ENCODE measurements around the gene MAML3. TPM values are rescaled to one million over a fixed set of nuclear protein-coding genes. Genes with fewer than 3 reads are reported as not detected.

The MAML3 gene
- total and polyA plus RNA-seq, 5 donors from 2014 or later, result 0.11 to 1.1 (median 0.16) TPM; not detected in 1

GRCh38 chr4:140098455-140099160 lies 55.4 kb downstream of the MAML3 start:
- H3K27ac ChIP-seq (ENCODE audit: insufficient read depth, low read length, poor library complexity, severe bottlenecking), result no peak overlapping the region
- no peaks in the 10 kb centered on the region for H3K27me3 Mint-ChIP-seq
- no peaks in the 10 kb centered on the region for H3K36me3 Mint-ChIP-seq
- peaks cover 0 to 2% (median 0%) of the 10 kb centered on the region in 7 donors for H3K9me3 Mint-ChIP-seq
- H3K27me3 ChIP-seq (ENCODE audit: control insufficient read depth, insufficient read depth, low read length), result no peaks in the 10 kb centered on the region
- DNase-seq, result no peak
- no peak for ATAC-seq (ENCODE audit: low read depth in 2 of 2)
- H3K4me3 ChIP-seq (ENCODE audit: low read depth, low read length), result no peak overlapping the region
- peaks cover 40% of the 10 kb centered on the region for H3K4me1 ChIP-seq (ENCODE audit: control insufficient read depth, insufficient read depth, low read length, poor library complexity, severe bottlenecking)
- H3K36me3 ChIP-seq (ENCODE audit: control insufficient read depth, insufficient read depth, low read length), result no peaks in the 10 kb centered on the region
- peak overlapping the region in 1 of 3 donors; percentile 69 for H3K27ac Mint-ChIP-seq
- peak overlapping the region in 1 of 4 donors; percentile 55 for H3K4me3 Mint-ChIP-seq
- H3K9me3 ChIP-seq (ENCODE audit: control insufficient read depth in 2 of 2, low read length in 2 of 2), result no peaks in the 10 kb centered on the region
- peaks cover 28 to 67% (median 48%) of the 10 kb centered on the region in 4 donors for H3K4me1 Mint-ChIP-seq

GRCh38 chr4:140097572-140097971 lies 56.4 kb downstream of the MAML3 start:
- Histone ChIP-seq H3K27ac (ENCODE audit: insufficient read depth, low read length, poor library complexity, severe bottlenecking) (no peak overlapping the region), H3K27me3 (ENCODE audit: control insufficient read depth, insufficient read depth, low read length) (no peaks in the 10 kb centered on the region), H3K4me3 (ENCODE audit: low read depth, low read length) (no peak overlapping the region), H3K9me3 (ENCODE audit: control insufficient read depth in 2 of 2, low read length in 2 of 2) (no peaks in the 10 kb centered on the region), H3K36me3 (ENCODE audit: control insufficient read depth, insufficient read depth, low read length) (no peaks in the 10 kb centered on the region), H3K4me1 (ENCODE audit: control insufficient read depth, insufficient read depth, low read length, poor library complexity, severe bottlenecking) (peaks cover 36% of the 10 kb centered on the region)
- ATAC-seq (ENCODE audit: low read depth in 2 of 2) (no peak), DNase-seq (no peak)
- no peaks in the 10 kb centered on the region for H3K27me3 Mint-ChIP-seq
- H3K4me3 Mint-ChIP-seq, result no peak overlapping the region
- no peak overlapping the region for H3K27ac Mint-ChIP-seq
- peaks cover 28 to 61% (median 43%) of the 10 kb centered on the region in 4 donors for H3K4me1 Mint-ChIP-seq
- no peaks in the 10 kb centered on the region for H3K36me3 Mint-ChIP-seq
- H3K9me3 Mint-ChIP-seq, result peaks cover 0 to 2% (median 0%) of the 10 kb centered on the region in 7 donors

- Histone ChIP-seq H3K4me3 (ENCODE audit: low read depth, low read length) (peak overlapping the region; percentile 88), H3K27ac (ENCODE audit: insufficient read depth, low read length, poor library complexity, severe bottlenecking) (peak overlapping the region; percentile 88), H3K36me3 (ENCODE audit: control insufficient read depth, insufficient read depth, low read length) (no peaks in the 10 kb centered on the region), H3K9me3 (ENCODE audit: control insufficient read depth in 2 of 2, low read length in 2 of 2) (no peaks in the 10 kb centered on the region), H3K4me1 (ENCODE audit: control insufficient read depth, insufficient read depth, low read length, poor library complexity, severe bottlenecking) (peaks cover 36% of the 10 kb centered on the region), H3K27me3 (ENCODE audit: control insufficient read depth, insufficient read depth, low read length) (no peaks in the 10 kb centered on the region)
- H3K36me3 Mint-ChIP-seq, result no peaks in the 10 kb centered on the region
- H3K27me3 Mint-ChIP-seq, result no peaks in the 10 kb centered on the region
- peaks cover 28 to 61% (median 42%) of the 10 kb centered on the region in 4 donors for H3K4me1 Mint-ChIP-seq
- ATAC-seq (ENCODE audit: low read depth in 2 of 2), result no peak
- peak overlapping the region; percentile 93 to 98 (median 98) for H3K27ac Mint-ChIP-seq
- DNase-seq, result no peak
- H3K9me3 Mint-ChIP-seq, result peaks cover 0 to 2% (median 0%) of the 10 kb centered on the region in 7 donors
- peak overlapping the region in 3 of 4 donors; percentile 10 to 88 (median 79) for H3K4me3 Mint-ChIP-seq
These were observed 57.1 kb downstream of the MAML3 start for GRCh38 chr4:140096921-140097320.

- H3K4me3 ChIP-seq (ENCODE audit: low read depth, low read length), result peak overlapping the region; percentile 88
These were observed 57.5 kb downstream of the MAML3 start for GRCh38 chr4:140096483-140096861.

GRCh38 chr4:140095694-140096482 lies 58.1 kb downstream of the MAML3 start:
- DNase-seq (peak; percentile 55 to 88 (median 78)), ATAC-seq (ENCODE audit: low read depth in 2 of 2) (peak; percentile 85 to 88)
- Mint-ChIP-seq H3K9me3 (peaks cover 0 to 2% (median 0%) of the 10 kb centered on the region in 7 donors), H3K27me3 (no peaks in the 10 kb centered on the region), H3K36me3 (no peaks in the 10 kb centered on the region), H3K4me3 (peak overlapping the region; percentile 79 to 89 (median 88)), H3K27ac (peak overlapping the region; percentile 93 to 98 (median 98)), H3K4me1 (peaks cover 28 to 61% (median 42%) of the 10 kb centered on the region in 4 donors)
- Histone ChIP-seq H3K9me3 (ENCODE audit: control insufficient read depth in 2 of 2, low read length in 2 of 2) (no peaks in the 10 kb centered on the region), H3K27me3 (ENCODE audit: control insufficient read depth, insufficient read depth, low read length) (no peaks in the 10 kb centered on the region), H3K4me3 (ENCODE audit: low read depth, low read length) (peak overlapping the region; percentile 88), H3K36me3 (ENCODE audit: control insufficient read depth, insufficient read depth, low read length) (no peaks in the 10 kb centered on the region), H3K27ac (ENCODE audit: insufficient read depth, low read length, poor library complexity, severe bottlenecking) (peak overlapping the region; percentile 88), H3K4me1 (ENCODE audit: control insufficient read depth, insufficient read depth, low read length, poor library complexity, severe bottlenecking) (peaks cover 36% of the 10 kb centered on the region)

More at GRCh38 chr4:140096483-140096861, 57.5 kb downstream of the MAML3 start:
- Mint-ChIP-seq H3K27me3 (no peaks in the 10 kb centered on the region), H3K36me3 (no peaks in the 10 kb centered on the region), H3K27ac (peak overlapping the region; percentile 93 to 98 (median 98)), H3K4me3 (peak overlapping the region; percentile 79 to 89 (median 88)), H3K9me3 (peaks cover 0 to 2% (median 0%) of the 10 kb centered on the region in 7 donors), H3K4me1 (peaks cover 28 to 61% (median 42%) of the 10 kb centered on the region in 4 donors)
- H3K4me1 ChIP-seq (ENCODE audit: control insufficient read depth, insufficient read depth, low read length, poor library complexity, severe bottlenecking), result peaks cover 36% of the 10 kb centered on the region
- no peaks in the 10 kb centered on the region for H3K27me3 ChIP-seq (ENCODE audit: control insufficient read depth, insufficient read depth, low read length)
- ATAC-seq (ENCODE audit: low read depth in 2 of 2) (peak in 1 of 2 donors; percentile 7), DNase-seq (no peak)
- no peaks in the 10 kb centered on the region for H3K36me3 ChIP-seq (ENCODE audit: control insufficient read depth, insufficient read depth, low read length)
- peak overlapping the region; percentile 88 for H3K27ac ChIP-seq (ENCODE audit: insufficient read depth, low read length, poor library complexity, severe bottlenecking)
- H3K9me3 ChIP-seq (ENCODE audit: control insufficient read depth in 2 of 2, low read length in 2 of 2), result no peaks in the 10 kb centered on the region

GRCh38 chr4:140094438-140095420 lies 59.3 kb downstream of the MAML3 start:
- Histone ChIP-seq H3K9me3 (ENCODE audit: control insufficient read depth in 2 of 2, low read length in 2 of 2) (no peaks in the 10 kb centered on the region), H3K4me3 (ENCODE audit: low read depth, low read length) (peak overlapping the region; percentile 88), H3K27ac (ENCODE audit: insufficient read depth, low read length, poor library complexity, severe bottlenecking) (peak overlapping the region; percentile 88), H3K36me3 (ENCODE audit: control insufficient read depth, insufficient read depth, low read length) (no peaks in the 10 kb centered on the region), H3K27me3 (ENCODE audit: control insufficient read depth, insufficient read depth, low read length) (no peaks in the 10 kb centered on the region), H3K4me1 (ENCODE audit: control insufficient read depth, insufficient read depth, low read length, poor library complexity, severe bottlenecking) (peaks cover 29% of the 10 kb centered on the region)
- DNase-seq, result peak; percentile 39 to 52 (median 44)
- H3K27me3 Mint-ChIP-seq, result no peaks in the 10 kb centered on the region
- peak overlapping the region; percentile 72 to 98 (median 98) for H3K27ac Mint-ChIP-seq
- peaks cover 0 to under 1% (median 0%) of the 10 kb centered on the region in 7 donors for H3K9me3 Mint-ChIP-seq
- H3K4me1 Mint-ChIP-seq, result peaks cover 24 to 50% (median 35%) of the 10 kb centered on the region in 4 donors
- ATAC-seq (ENCODE audit: low read depth in 2 of 2), result peak; percentile 17 to 30
- H3K36me3 Mint-ChIP-seq, result no peaks in the 10 kb centered on the region
- peak overlapping the region; percentile 79 to 89 (median 88) for H3K4me3 Mint-ChIP-seq

Measured in CD4-positive, CD25-positive, alpha-beta regulatory T cell (primary cell).